ENCODE data around the gene DAB2.

DAB2 gene

DNA sequence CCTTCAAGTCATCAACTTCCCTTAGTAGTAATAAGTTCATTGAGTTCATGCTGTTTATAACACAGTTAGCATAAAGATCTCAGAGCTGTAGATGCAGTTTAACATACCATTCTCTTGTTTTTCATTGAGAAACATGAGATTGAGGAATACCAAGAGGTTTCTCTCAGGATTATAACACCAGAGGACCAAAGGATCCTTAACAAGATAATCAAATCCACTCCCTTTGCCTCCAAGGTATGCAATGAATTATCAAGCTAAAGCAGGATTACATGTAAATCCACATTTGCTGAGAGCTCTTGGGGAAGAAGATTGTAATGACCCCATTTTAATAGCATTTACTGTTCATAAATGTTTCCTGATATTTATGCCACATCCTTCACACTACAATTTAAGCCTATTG lies 35.1 kb upstream of the DAB2 start:
- no peak overlapping the region for H3K4me2 ChIP-seq (ENCODE audit: low read length)

DNA sequence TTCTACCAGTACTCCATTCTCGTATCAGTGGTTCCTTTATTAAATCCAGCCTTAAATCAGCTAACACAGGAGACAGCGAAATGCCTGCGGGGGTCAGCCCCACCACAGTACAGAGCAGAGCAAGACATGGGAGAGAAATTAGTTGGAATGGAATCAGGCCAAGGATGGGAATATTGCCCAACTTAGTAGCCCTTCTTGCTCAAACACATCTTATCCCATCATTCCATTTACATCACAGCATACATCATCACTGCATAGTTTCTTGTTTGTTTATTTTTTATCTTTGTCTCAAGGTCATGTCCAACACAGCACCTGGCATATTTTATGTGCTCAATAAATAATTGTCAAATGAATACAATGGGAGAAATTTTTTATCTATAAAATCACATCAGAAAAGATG lies 34.3 kb upstream of the DAB2 start:
- no peak overlapping the region for H3K4me2 ChIP-seq (ENCODE audit: low read length)
- TF ChIP-seq EZH2 (IDR thresholded peaks at IDR 0.05; ENCODE audit: borderline replicate concordance, low read length): no peak
- TF ChIP-seq, protein P1, sequence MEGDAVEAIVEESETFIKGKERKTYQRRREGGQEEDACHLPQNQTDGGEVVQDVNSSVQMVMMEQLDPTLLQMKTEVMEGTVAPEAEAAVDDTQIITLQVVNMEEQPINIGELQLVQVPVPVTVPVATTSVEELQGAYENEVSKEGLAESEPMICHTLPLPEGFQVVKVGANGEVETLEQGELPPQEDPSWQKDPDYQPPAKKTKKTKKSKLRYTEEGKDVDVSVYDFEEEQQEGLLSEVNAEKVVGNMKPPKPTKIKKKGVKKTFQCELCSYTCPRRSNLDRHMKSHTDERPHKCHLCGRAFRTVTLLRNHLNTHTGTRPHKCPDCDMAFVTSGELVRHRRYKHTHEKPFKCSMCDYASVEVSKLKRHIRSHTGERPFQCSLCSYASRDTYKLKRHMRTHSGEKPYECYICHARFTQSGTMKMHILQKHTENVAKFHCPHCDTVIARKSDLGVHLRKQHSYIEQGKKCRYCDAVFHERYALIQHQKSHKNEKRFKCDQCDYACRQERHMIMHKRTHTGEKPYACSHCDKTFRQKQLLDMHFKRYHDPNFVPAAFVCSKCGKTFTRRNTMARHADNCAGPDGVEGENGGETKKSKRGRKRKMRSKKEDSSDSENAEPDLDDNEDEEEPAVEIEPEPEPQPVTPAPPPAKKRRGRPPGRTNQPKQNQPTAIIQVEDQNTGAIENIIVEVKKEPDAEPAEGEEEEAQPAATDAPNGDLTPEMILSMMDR (IDR thresholded peaks at IDR 0.05; ENCODE audit: low read length): no peak
- H3K27ac ChIP-seq (ENCODE audit: low read depth, low read length, poor library complexity, severe bottlenecking): no peak overlapping the region
- no peak overlapping the region for H3K9ac ChIP-seq (ENCODE audit: low read length)
- no peaks in the 10 kb centered on the region for H4K20me1 ChIP-seq (ENCODE audit: insufficient read depth, low read length)
- no peaks in the 10 kb centered on the region for H3F3A ChIP-seq (ENCODE audit: insufficient read depth, low read length)
- no peak overlapping the region for H2AFZ ChIP-seq (ENCODE audit: low read length)
- H3K79me2 ChIP-seq (ENCODE audit: insufficient read depth, low read length): no peaks in the 10 kb centered on the region
- H3K4me3 ChIP-seq (ENCODE audit: low read depth, low read length, poor library complexity, severe bottlenecking): no peak overlapping the region
- H3K9me2 ChIP-seq (ENCODE audit: low read depth, low read length): no peaks in the 10 kb centered on the region
- H3K27me3 ChIP-seq (ENCODE audit: insufficient read depth, low read length): no peaks in the 10 kb centered on the region
- no peaks in the 10 kb centered on the region for H3K36me3 ChIP-seq (ENCODE audit: insufficient read depth, low read length)
- peaks cover 5% of the 10 kb centered on the region for H3K4me1 ChIP-seq (ENCODE audit: insufficient read depth, low read length, severe bottlenecking)
- H3K9me3 ChIP-seq (ENCODE audit: low read length): no peaks in the 10 kb centered on the region

More for the DNA sequence above, 35.1 kb upstream of the DAB2 start:
- Histone ChIP-seq H3K27ac (ENCODE audit: low read depth, low read length, poor library complexity, severe bottlenecking) (no peak overlapping the region), H3K9ac (ENCODE audit: low read length) (no peak overlapping the region), H3F3A (ENCODE audit: insufficient read depth, low read length) (no peaks in the 10 kb centered on the region), H3K27me3 (ENCODE audit: insufficient read depth, low read length) (no peaks in the 10 kb centered on the region), H3K4me1 (ENCODE audit: insufficient read depth, low read length, severe bottlenecking) (peaks cover 5% of the 10 kb centered on the region), H3K4me3 (ENCODE audit: low read depth, low read length, poor library complexity, severe bottlenecking) (no peak overlapping the region), H3K9me3 (ENCODE audit: low read length) (no peaks in the 10 kb centered on the region), H3K9me2 (ENCODE audit: low read depth, low read length) (no peaks in the 10 kb centered on the region), H4K20me1 (ENCODE audit: insufficient read depth, low read length) (no peaks in the 10 kb centered on the region), H3K36me3 (ENCODE audit: insufficient read depth, low read length) (no peaks in the 10 kb centered on the region), H2AFZ (ENCODE audit: low read length) (no peak overlapping the region), H3K79me2 (ENCODE audit: insufficient read depth, low read length) (no peaks in the 10 kb centered on the region)
- TF ChIP-seq EZH2 (IDR thresholded peaks at IDR 0.05; ENCODE audit: borderline replicate concordance, low read length): no peak
- TF ChIP-seq, protein P1 (IDR thresholded peaks at IDR 0.05; ENCODE audit: low read length): no peak

DNA sequence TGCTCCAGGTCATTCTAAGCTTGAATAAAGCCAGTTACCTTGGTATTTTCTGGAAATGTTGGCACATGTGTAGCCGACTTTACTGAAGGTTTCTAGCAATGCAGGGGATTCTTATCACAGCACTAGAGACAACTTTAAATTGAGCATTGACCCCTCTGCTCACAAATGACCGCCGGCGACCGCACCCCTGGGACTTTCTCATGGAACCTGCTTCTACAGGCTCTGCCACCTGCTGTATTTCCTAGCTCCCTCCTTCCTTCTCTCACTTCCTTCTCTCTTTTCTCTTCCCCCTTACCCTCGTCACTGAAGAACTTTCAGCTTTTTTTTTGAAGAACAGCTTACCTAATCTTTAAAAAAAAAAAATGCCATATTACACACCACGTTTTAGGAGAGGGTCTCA lies 30.9 kb upstream of the DAB2 start:
- H3K9me3 ChIP-seq (ENCODE audit: low read length): no peaks in the 10 kb centered on the region
- H3K79me2 ChIP-seq (ENCODE audit: insufficient read depth, low read length): no peaks in the 10 kb centered on the region
- no peak overlapping the region for H3K9ac ChIP-seq (ENCODE audit: low read length)
- TF ChIP-seq, protein P1 (IDR thresholded peaks at IDR 0.05; ENCODE audit: low read length): no peak
- no peak for TF ChIP-seq EZH2 (IDR thresholded peaks at IDR 0.05; ENCODE audit: borderline replicate concordance, low read length)
- H3K4me3 ChIP-seq (ENCODE audit: low read depth, low read length, poor library complexity, severe bottlenecking): no peak overlapping the region
- H3K4me2 ChIP-seq (ENCODE audit: low read length): no peak overlapping the region
- H3K4me1 ChIP-seq (ENCODE audit: insufficient read depth, low read length, severe bottlenecking): no peaks in the 10 kb centered on the region
- no peaks in the 10 kb centered on the region for H4K20me1 ChIP-seq (ENCODE audit: insufficient read depth, low read length)
- no peaks in the 10 kb centered on the region for H3K36me3 ChIP-seq (ENCODE audit: insufficient read depth, low read length)
- no peaks in the 10 kb centered on the region for H3F3A ChIP-seq (ENCODE audit: insufficient read depth, low read length)
- no peak overlapping the region for H3K27ac ChIP-seq (ENCODE audit: low read depth, low read length, poor library complexity, severe bottlenecking)
- no peaks in the 10 kb centered on the region for H3K9me2 ChIP-seq (ENCODE audit: low read depth, low read length)
- H3K27me3 ChIP-seq (ENCODE audit: insufficient read depth, low read length): no peaks in the 10 kb centered on the region
- no peak overlapping the region for H2AFZ ChIP-seq (ENCODE audit: low read length)
